GM19467 (cell line): ENCODE data around the gene SMIM24.
"Not testable (repeated sequence)": the region's sequence is repeated elsewhere in the genome, so short reads cannot be mapped to it uniquely, and the experiment has no call there.

Experiments used
- ATAC-seq: cut with Tn5 transposase; IDR thresholded peaks from one replicate; pipeline ENCODE4 v1.9.1; 2021; ENCODE audit warnings: mild to moderate bottlenecking, moderate library complexity; ENCODE audit not compliant: unreplicated experiment

The SMIM24 gene

GRCh38 chr19:3457528-3458228 is 22.6 kb downstream of the SMIM24 start:
- no peak for ATAC-seq

- no peak for ATAC-seq
Observed at GRCh38 chr19:3456925-3457527, 23.3 kb downstream of the SMIM24 start.

- ATAC-seq, result no peak
Observed at GRCh38 chr19:3455960-3456601, 24.2 kb downstream of the SMIM24 start.

- ATAC-seq, result no peak
Observed at GRCh38 chr19:3455393-3455955, 24.9 kb downstream of the SMIM24 start.

- no peak for ATAC-seq
Observed at GRCh38 chr19:3454656-3455392, 25.5 kb downstream of the SMIM24 start.

GRCh38 chr19:3453840-3454239 is 26.5 kb downstream of the SMIM24 start:
- ATAC-seq, result no peak

GRCh38 chr19:3452942-3453214 is 27.4 kb downstream of the SMIM24 start:
- not testable (repeated sequence) for ATAC-seq

- ATAC-seq, result no peak
Observed at GRCh38 chr19:3452171-3452941, 28.0 kb downstream of the SMIM24 start.

GRCh38 chr19:3451451-3451866 is 28.9 kb downstream of the SMIM24 start:
- ATAC-seq, result no peak

- ATAC-seq, result no peak
Observed at GRCh38 chr19:3450796-3451411, 29.4 kb downstream of the SMIM24 start.

- ATAC-seq, result no peak
Observed at GRCh38 chr19:3448616-3449334, 31.6 kb downstream of the SMIM24 start.

- not testable (repeated sequence) for ATAC-seq
Observed at GRCh38 chr19:3446657-3447056, 33.7 kb downstream of the SMIM24 start.

GRCh38 chr19:3444695-3445234 is 35.6 kb downstream of the SMIM24 start:
- ATAC-seq, result no peak

GRCh38 chr19:3443840-3444694 is 36.3 kb downstream of the SMIM24 start:
- no peak for ATAC-seq

- ATAC-seq, result no peak
Observed at GRCh38 chr19:3442487-3443071, 37.7 kb downstream of the SMIM24 start.

- ATAC-seq, result no peak
Observed at GRCh38 chr19:3441986-3442329, 38.4 kb downstream of the SMIM24 start.

- ATAC-seq, result no peak
Observed at GRCh38 chr19:3441089-3441985, 39.0 kb downstream of the SMIM24 start.
